HG03064 (cell line): ENCODE measurements around the gene LMOD1.
"Not testable (repeated sequence)": the region's sequence is repeated elsewhere in the genome, so short reads cannot be mapped to it uniquely, and the experiment has no call there.

Experiments
- ATAC-seq: cut with Tn5 transposase; IDR thresholded peaks from one replicate; pipeline ENCODE4 v1.9.1; 2021; ENCODE audit warnings: low read depth; ENCODE audit not compliant: unreplicated experiment

LMOD1 gene

GRCh38 chr1:201946224-201946908 is at the start of gene LMOD1:
Gene LMOD1 (minus strand): TSS chr1:201946548. CDS start chr1:201946340, 208 bp downstream.
- no peak for ATAC-seq

- ATAC-seq, result no peak
Measured at GRCh38 chr1:201990427-201990826, 44.1 kb upstream of the LMOD1 start.

GRCh38 chr1:201989354-201990128 is 43.2 kb upstream of the LMOD1 start:
- no peak for ATAC-seq

GRCh38 chr1:201988601-201989000 is 42.3 kb upstream of the LMOD1 start:
- no peak for ATAC-seq

GRCh38 chr1:201985355-201985754 is 39.0 kb upstream of the LMOD1 start:
- ATAC-seq, result no peak

GRCh38 chr1:201984446-201984845 is 38.1 kb upstream of the LMOD1 start:
- no peak for ATAC-seq

GRCh38 chr1:201983380-201983805 is 37.0 kb upstream of the LMOD1 start:
- ATAC-seq, result no peak

- peak; percentile 77 for ATAC-seq
Measured at GRCh38 chr1:201982623-201983379, 36.5 kb upstream of the LMOD1 start, which contains the start of gene RNPEP. Gene RNPEP (plus strand): TSS chr1:201982648. CDS start chr1:201982667, 19 bp downstream.

GRCh38 chr1:201982082-201982622 is 35.8 kb upstream of the LMOD1 start:
- no peak for ATAC-seq

GRCh38 chr1:201970334-201971159 is 24.2 kb upstream of the LMOD1 start:
- ATAC-seq, result no peak

- no peak for ATAC-seq
Measured at GRCh38 chr1:201968202-201968925, 22.0 kb upstream of the LMOD1 start.

- no peak for ATAC-seq
Measured at GRCh38 chr1:201966171-201966570, 19.8 kb upstream of the LMOD1 start.

GRCh38 chr1:201964261-201964660 is 17.9 kb upstream of the LMOD1 start:
- ATAC-seq, result no peak

- not testable (repeated sequence) for ATAC-seq
Measured at GRCh38 chr1:201962382-201962781, 16.0 kb upstream of the LMOD1 start.

GRCh38 chr1:201958348-201958747 is 12.0 kb upstream of the LMOD1 start:
- ATAC-seq, result no peak

- no peak for ATAC-seq
Measured at GRCh38 chr1:201955729-201956143, 9.4 kb upstream of the LMOD1 start.

- peak; percentile 99 for ATAC-seq
Measured at GRCh38 chr1:201955009-201955728, 8.8 kb upstream of the LMOD1 start, which contains the start of gene TIMM17A. Gene TIMM17A (plus strand): TSS chr1:201955503. CDS start chr1:201955527, 24 bp downstream.

- no peak for ATAC-seq
Measured at GRCh38 chr1:201954263-201955008, 8.1 kb upstream of the LMOD1 start.
